H7 (cell line): ENCODE measurements around the gene SYVN1. TPM values are rescaled to one million over a fixed set of nuclear protein-coding genes. Genes with fewer than 3 reads are reported as not detected.
A peak's percentile ranks its signal among the peaks of the same experiment; 100 is the strongest.
"Not testable (repeated sequence)": the region's sequence is repeated elsewhere in the genome, so short reads cannot be mapped to it uniquely, and the experiment has no call there.

ENCODE experiments used
- DNase-seq: peaks from one replicate; pipeline ENCODE4 v3.0.0; 2012
- H3K27me3 ChIP-seq: 2 replicates; pipeline ENCODE4 v1.6.0; 2011; ENCODE audit warnings: mild to moderate bottlenecking, low read length; ENCODE audit not compliant: control insufficient read depth, insufficient read depth
- H3K36me3 ChIP-seq: replicated peaks from 2 replicates; pipeline ENCODE4 v1.5.1; 2011; ENCODE audit warnings: low read length; ENCODE audit not compliant: control insufficient read depth, insufficient read depth
- H3K4me3 ChIP-seq: 2 replicates; pipeline ENCODE4 v1.5.1; 2011; ENCODE audit warnings: low read depth, mild to moderate bottlenecking, control low read depth, low read length, moderate library complexity; ENCODE audit not compliant: insufficient read depth
- total RNA-seq: library from RNA; depleted of rRNA; stranded (reverse); fragments of >200 nt; shearing (Covaris generic); gene quantifications from 2 replicates; pipeline ENCODE4 v1.2.3, GENCODE V29; 2014; rRNA removed

The SYVN1 gene
- total RNA-seq: 11.5 and 21.9 TPM in 2 replicates

DNA sequence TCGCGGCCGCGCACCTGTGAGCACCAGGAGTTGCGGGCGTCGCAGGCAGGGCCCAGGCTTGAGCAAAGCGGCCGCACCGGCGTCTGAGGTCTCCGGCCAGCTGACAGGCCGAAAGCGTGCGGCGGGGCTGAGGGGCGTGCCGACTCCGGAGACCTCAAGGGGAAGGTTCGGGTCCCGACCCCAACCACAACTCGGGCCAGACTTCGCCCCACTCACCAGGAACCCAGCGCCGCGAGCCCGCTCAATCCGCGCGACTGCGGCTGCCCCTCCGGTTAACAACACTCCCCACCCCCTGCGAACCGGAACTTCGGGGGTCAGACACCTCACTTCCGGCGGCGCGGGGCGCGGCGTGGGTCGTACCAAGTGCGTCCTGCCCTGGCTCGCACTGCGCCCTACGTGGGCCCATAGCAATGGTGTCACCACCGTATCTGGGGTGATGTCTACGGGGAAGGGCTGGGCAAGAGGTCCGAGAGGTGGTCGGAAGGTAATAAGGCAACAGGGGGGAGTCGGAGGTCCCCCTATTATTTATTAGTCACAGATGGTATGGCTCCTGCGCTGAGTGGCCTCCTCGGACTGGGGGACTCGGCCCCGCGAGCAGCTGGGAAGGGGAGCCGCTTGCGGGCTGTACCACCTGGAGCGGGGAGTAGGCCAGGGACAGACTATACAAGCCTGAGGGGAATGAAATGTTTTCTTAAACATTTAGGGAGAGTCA is at the start of gene SYVN1:
Gene SYVN1 (minus strand): TSS at position 280 of the 712 bp plus-strand sequence. CDS start 918 bp downstream, outside the sequence.
- Histone ChIP-seq H3K27me3 (no peaks in the 10 kb centered on the region), H3K36me3 (peaks cover 23% of the 10 kb centered on the region), H3K4me3 (peak within 1 kb of the TSS; percentile 96)
- peak; percentile 97 for DNase-seq

DNA sequence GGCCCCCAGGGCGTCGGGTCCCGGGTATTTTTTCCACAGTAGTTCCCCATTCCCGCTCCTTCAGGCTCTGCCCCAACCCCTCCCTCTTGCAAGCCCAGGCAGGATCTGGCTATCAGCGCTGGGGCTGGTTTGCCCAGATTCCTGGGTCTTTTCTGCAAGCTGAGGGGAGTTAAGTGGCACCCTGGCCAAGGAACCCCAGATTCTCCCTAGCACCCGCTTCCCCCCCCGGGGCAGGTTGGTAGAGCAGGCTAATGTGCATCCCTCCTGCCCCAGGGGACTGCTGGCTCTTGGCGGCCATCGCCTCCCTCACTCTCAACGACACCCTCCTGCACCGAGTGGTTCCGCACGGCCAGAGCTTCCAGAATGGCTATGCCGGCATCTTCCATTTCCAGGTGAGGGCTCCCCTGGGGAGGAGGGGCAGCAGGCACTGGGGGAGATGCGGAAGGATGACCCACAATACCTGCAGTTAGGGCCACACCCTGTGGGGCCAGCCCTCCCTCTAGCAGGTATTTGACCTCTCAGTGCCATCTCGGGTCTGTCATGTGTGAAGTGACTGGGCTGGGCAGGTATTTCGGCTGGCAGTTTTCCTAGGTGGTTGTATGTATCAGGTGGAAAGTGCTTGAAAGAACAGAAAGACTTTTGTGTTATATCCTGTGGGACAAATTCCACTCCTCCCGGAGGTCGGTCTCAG is 49.0 kb upstream of the SYVN1 start:
- H3K4me3 ChIP-seq: peak overlapping the region; percentile 87
- DNase-seq: peak; percentile 50
- H3K36me3 ChIP-seq: peaks cover 16% of the 10 kb centered on the region
- H3K27me3 ChIP-seq: no peaks in the 10 kb centered on the region

DNA sequence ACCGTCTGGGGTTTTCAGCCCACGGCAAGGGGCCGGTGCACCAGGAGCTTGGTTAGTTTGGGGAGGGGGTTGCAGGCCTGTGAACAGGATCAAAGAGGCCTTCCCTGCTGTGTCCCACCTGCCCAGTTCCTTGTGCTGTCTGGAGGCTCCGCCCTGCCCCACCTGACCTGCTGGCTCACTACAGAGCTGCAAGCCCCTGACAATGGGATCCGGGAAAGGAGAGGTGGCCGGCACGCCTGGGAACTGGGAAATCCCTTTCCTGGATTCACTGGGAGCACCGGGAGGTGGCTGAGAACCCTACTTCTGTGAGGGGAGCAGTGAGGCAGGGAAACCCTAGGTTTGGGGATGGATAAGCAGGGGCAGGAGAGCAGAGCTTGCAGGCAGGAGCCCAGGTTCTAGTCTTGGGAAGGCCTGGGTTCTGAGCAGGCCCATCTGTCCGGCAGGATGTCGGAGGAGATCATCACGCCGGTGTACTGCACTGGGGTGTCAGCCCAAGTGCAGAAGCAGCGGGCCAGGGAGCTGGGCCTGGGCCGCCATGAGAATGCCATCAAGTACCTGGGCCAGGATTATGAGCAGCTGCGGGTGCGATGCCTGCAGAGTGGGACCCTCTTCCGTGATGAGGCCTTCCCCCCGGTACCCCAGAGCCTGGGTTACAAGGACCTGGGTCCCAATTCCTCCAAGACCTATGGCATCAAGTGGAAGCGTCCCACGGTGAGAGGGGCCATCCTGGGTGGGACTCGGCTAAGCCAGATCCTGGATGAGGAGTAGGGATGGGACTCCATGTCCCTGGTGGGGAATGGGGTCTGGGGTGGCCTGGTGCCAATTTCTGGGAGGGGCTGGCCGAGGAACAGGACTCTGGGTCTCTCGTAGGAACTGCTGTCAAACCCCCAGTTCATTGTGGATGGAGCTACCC is 48.2 kb upstream of the SYVN1 start:
- DNase-seq: peak; percentile 89
- no peaks in the 10 kb centered on the region for H3K27me3 ChIP-seq
- H3K36me3 ChIP-seq: peaks cover 11% of the 10 kb centered on the region
- peak overlapping the region; percentile 87 for H3K4me3 ChIP-seq

DNA sequence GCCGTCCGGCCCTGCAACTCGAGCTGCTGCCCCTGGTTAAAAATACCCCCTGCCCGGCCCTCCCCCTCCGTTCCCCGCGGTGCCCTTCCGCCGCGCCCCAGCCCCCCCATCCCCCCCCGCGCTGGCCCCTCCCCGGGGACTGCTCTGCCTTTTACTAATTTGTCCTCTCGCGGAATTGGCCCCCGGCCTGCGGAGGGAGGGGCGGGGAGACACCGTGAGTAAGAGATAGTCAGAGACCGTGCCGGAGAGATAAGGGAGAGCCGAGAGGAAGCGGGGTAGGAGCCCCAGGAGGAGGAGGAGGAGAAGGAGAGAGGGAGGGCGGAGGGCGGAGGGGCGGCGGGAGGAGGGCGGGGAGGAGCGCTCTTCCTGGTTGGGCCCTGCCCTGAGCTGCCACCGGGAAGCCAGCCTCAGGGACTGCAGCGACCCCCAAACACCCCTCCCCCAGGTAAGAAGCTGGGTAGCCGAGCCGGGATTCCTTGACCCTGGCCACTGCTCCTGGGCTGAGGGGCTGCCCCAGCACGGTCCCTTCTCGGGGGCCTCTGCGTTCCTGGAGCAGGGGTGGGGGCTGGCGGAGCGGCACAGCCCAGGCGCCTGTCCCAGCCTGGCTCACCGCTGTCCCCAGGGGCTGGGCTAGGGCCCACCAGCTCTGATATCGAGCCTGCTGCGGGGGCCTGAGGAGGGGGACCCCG is 47.4 kb upstream of the SYVN1 start, which contains the start of gene CAPN1:
Gene CAPN1 (plus strand): TSS at position 360 of the 689 bp plus-strand sequence. CDS start 774 bp downstream, outside the sequence.
- no peaks in the 10 kb centered on the region for H3K27me3 ChIP-seq
- peaks cover 7% of the 10 kb centered on the region for H3K36me3 ChIP-seq
- peak within 1 kb of the TSS; percentile 87 for H3K4me3 ChIP-seq
- DNase-seq: peak; percentile 92

DNA sequence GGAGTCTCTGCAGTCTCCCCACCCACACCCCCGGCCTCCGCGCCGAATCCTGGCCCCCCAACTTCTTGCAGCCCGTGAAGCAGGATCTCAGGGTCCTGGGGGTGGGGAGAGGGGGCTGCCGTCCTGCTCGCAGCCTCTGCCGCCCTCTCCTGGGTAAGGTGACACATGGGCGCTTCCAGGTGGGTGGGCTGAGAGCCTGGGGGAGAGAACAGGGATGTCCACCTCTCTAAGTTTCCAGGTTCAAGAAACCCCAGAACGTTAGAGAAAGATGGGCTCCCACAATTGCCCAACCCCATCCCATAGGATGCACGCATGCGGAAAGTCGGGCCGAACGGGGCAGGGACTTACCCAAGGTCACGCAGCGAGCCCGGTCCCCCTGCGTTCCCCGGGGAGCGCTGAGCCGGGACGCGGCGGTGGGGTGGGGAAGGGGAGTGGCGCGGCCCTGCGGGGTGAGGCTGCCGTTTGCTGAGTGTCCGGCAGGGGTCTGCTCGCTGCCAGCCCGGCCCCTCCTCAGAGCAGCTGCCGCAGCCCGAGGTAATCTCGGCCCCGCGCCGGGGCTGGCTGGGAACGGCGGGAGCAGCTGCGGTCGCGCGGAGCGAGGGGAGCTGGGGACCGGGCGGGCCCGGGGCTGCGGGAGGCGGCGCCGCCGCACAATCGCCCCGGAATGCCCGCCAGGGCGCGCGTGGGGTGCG is 46.7 kb upstream of the SYVN1 start:
- Histone ChIP-seq H3K4me3 (peak overlapping the region; percentile 87), H3K27me3 (no peaks in the 10 kb centered on the region), H3K36me3 (peaks cover under 1% of the 10 kb centered on the region; the same call in 1 of the 2 replicates)
- DNase-seq: peak; percentile 95

DNA sequence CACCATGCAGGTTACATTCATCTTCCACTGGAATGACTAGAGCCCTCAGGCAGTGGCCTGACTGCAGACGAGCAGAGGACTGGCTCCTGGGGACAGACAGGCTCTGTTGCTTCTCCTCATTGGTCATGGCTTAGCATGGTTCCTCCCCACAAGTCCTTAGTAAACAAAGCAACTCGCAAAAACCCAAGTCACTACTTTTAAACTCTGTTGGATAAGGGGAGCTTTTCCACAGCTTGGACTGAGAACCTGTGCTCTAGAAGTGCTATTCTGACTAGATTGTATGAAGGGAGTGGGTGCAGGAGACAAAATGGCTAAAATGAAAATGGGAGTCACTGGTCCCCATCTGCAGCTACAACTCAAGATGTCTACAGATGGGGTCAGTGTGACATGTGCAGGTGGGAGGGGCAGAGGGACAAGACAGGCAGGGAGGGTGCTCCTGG is 40.3 kb upstream of the SYVN1 start:
- not testable (repeated sequence) for DNase-seq, H3K4me3 ChIP-seq, H3K27me3 ChIP-seq, H3K36me3 ChIP-seq

DNA sequence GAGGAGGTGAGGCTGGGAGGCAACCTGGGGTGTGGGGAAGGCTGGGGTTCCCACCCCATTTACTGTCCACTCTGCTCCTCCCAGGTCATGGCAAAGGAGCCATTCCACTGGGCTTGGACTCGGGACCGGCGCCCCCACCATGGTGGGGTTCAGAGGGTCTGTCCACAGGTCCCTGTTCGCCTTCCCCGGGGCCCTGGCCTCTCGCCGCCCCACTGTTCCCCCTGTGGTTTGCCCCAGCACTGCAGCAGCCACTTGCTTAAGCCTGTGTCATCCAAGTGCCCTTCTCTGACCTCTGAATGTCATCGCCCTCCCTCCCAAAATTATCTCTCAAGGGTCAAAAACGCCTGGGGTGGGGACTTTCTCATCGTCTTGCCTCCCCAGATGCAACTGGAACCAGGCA is 38.3 kb upstream of the SYVN1 start:
- H3K36me3 ChIP-seq: no peaks in the 10 kb centered on the region
- H3K27me3 ChIP-seq: no peaks in the 10 kb centered on the region
- peak; percentile 56 for DNase-seq
- no peak overlapping the region for H3K4me3 ChIP-seq

DNA sequence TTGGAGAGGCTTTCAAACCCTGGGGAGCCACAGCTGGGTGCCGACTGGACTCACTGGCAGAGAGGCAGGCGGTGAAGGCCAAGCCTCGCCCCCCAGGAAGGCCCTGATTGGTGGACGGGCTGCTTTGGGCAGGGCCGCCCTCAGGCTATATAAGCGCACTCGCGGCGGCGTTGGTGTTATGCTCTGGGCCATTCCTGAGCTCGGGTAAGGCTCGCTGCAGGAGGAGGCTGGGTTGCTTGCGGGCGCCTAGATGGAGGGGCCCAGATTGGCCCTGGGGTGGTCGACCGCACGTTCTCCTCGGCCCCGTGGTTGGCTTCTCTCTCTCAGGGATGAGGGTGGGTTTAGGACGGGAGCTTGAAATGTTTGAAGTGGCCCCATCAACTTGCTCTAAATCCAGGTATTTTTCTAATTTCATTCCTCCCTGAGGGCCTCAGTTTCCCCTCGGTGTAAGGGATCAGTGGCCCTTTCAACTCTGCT is 35.8 kb upstream of the SYVN1 start, which contains the start of gene SPDYC:
Gene SPDYC (plus strand): TSS at position 176 of the 477 bp plus-strand sequence. CDS start 1,125 bp downstream, outside the sequence.
- H3K4me3 ChIP-seq: no peak within 1 kb of the TSS
- H3K27me3 ChIP-seq: no peaks in the 10 kb centered on the region
- DNase-seq: peak; percentile 88
- no peaks in the 10 kb centered on the region for H3K36me3 ChIP-seq

DNA sequence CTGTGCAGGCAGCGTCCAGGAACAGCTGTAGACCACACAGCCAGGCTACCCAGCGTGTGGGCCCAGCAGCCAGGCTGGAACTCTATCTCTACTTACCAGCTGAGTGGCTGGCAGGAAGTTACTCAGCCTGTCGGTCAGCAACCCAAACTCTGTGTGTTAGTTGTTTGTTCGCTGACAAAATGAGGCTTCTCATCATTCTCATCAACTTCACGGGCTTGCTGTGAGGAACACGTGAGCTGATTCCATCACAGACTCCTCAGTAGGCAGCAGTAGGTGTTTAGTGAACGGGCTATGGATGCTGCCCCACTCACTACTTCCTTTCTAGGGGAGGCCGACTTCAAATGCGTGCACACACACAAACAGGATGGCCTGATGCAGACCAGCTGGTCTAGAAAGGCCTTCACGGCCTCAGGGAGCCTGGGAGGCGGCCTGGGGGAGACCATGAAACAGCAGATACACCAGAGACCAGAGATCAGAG is 34.9 kb upstream of the SYVN1 start:
- no peaks in the 10 kb centered on the region for H3K27me3 ChIP-seq
- H3K4me3 ChIP-seq: no peak overlapping the region
- H3K36me3 ChIP-seq: no peaks in the 10 kb centered on the region
- no peak for DNase-seq

DNA sequence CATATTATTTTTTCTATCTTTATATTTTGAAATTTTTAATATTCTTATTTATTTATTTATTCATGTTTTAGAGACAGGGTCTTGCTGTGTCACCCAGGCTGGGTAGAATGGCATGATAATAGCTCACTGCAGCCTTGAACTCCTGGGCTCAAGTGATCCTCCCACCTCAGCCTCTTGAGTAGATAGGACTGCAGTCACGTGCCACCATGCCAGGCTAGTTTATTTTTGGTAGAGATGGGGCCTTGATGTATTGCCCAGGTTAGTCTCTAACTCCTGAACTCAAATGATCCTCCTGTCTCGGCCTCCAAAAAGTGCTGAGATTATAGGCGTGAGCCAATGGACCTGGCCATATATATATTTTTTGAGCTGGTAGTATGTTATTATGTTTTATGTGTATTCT is 33.3 kb upstream of the SYVN1 start:
- no peak overlapping the region for H3K4me3 ChIP-seq
- H3K36me3 ChIP-seq: no peaks in the 10 kb centered on the region
- H3K27me3 ChIP-seq: no peaks in the 10 kb centered on the region
- DNase-seq: no peak

DNA sequence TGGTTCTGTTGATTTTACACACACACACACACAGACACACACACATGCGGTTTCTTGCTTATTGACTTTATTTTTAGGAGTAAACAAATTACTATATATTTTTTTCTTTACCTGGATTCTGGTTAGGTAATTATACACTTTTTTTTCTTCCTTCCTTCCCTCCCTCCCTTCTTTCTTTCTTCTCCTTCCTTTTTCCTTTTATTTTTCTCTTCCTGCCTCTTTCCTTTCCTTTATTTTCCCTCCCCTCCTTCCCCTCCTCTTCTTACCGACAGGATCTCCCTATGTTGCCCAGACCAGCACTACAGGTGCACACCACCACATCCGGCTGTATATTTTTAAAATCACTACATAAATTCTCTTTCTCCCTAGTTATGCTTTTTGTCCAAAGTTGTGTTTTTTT is 32.6 kb upstream of the SYVN1 start:
- DNase-seq: no peak
- Histone ChIP-seq H3K4me3 (no peak overlapping the region), H3K27me3 (no peaks in the 10 kb centered on the region)

DNA sequence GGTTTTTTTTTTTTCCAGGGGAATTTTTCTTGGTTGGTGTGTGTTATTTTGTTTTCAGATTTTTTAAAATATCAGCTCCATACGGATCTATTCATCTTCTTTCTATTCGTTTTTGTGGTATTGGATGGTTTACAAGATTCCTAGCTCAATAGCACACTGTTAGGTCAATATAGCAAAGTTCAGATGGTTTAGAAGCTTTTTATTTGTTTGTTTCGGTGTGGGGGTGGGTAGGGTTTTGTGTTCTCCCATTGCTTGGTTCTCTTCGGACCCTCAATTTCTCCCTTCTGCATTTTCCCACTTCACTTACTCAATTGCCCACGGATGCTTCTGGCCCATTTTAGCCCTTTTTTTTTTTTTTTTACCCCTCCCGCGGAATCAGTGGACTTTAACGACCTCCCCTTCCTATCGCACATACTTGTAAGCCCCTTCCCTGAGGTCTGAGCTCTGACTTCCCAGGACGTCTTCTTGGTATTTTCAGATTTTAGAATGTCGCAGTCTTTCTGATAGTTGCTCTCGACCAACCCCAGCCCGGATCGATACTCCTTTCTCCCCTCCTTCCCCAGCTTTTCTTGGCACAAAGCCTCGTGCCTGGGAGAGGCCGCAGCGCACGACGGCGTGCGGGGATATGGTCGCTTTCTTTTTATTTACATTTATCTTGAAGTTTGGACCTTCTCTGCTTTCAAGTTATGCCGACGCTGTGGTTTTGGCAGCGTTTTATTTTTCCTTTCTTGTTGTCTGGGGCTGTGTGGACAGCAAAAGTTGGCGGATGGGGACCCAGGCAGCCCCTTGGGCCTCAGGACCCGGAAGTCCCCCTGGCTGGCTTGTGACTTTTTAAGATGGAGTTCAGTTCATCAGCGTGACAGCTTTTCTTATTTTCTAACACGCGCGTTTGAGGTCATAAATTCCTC is 31.3 kb upstream of the SYVN1 start:
- Histone ChIP-seq H3K36me3 (no peaks in the 10 kb centered on the region), H3K27me3 (no peaks in the 10 kb centered on the region), H3K4me3 (no peak overlapping the region)
- DNase-seq: peak; percentile 42

More for the DNA sequence above, 32.6 kb upstream of the SYVN1 start:
- H3K36me3 ChIP-seq: no peaks in the 10 kb centered on the region
